ENCODE data around the gene SRM.
A peak's percentile ranks its signal among the peaks of the same experiment; 100 is the strongest.
"Not testable (repeated sequence)": the region's sequence is repeated elsewhere in the genome, so short reads cannot be mapped to it uniquely, and the experiment has no call there.

Gene SRM

GRCh38 chr1:11059968-11060830 is at the start of gene SRM:
TSS of gene SRM (minus strand) at chr1:11060018. CDS start at chr1:11059943, 75 bp downstream.
- peak; percentile 94 for DNase-seq

GRCh38 chr1:11109047-11109760 is 49.4 kb upstream of the SRM start:
- no peak for DNase-seq

- no peak for DNase-seq
Observed at GRCh38 chr1:11107599-11107998, 47.8 kb upstream of the SRM start.

GRCh38 chr1:11105586-11105985 is 45.8 kb upstream of the SRM start:
- no peak for DNase-seq

GRCh38 chr1:11101347-11101746 is 41.5 kb upstream of the SRM start:
- DNase-seq = no peak

GRCh38 chr1:11100806-11101205 is 41.0 kb upstream of the SRM start:
- not testable (repeated sequence) for DNase-seq

- no peak for DNase-seq
Observed at GRCh38 chr1:11100149-11100493, 40.3 kb upstream of the SRM start.

- peak; percentile 96 for DNase-seq
Observed at GRCh38 chr1:11099310-11100148, 39.7 kb upstream of the SRM start, which contains the start of gene EXOSC10. TSS of gene EXOSC10 (minus strand) at chr1:11099869. CDS start at chr1:11099831, 38 bp downstream.

GRCh38 chr1:11098931-11099309 is 39.1 kb upstream of the SRM start:
- no peak for DNase-seq

- DNase-seq = not testable (repeated sequence)
Observed at GRCh38 chr1:11083784-11084183, 24.0 kb upstream of the SRM start.

GRCh38 chr1:11080931-11081330 is 21.1 kb upstream of the SRM start:
- no peak for DNase-seq

GRCh38 chr1:11078631-11079030 is 18.8 kb upstream of the SRM start:
- no peak for DNase-seq

- not testable (repeated sequence) for DNase-seq
Observed at GRCh38 chr1:11073398-11073797, 13.6 kb upstream of the SRM start.

GRCh38 chr1:11072216-11072917 is 12.5 kb upstream of the SRM start:
- no peak for DNase-seq

GRCh38 chr1:11071463-11072215 is 11.8 kb upstream of the SRM start:
- DNase-seq = no peak

GRCh38 chr1:11070876-11071275 is 11.1 kb upstream of the SRM start:
- no peak for DNase-seq

- no peak for DNase-seq
Observed at GRCh38 chr1:11068600-11069473, 9.0 kb upstream of the SRM start.

GRCh38 chr1:11067716-11068599 is 8.1 kb upstream of the SRM start:
- DNase-seq = no peak

- DNase-seq = no peak
Observed at GRCh38 chr1:11065796-11066195, 6.0 kb upstream of the SRM start.

GRCh38 chr1:11064942-11065341 is 5.1 kb upstream of the SRM start:
- no peak for DNase-seq

All from eye (tissue), 1 donor.